Panc1 (cell line): ENCODE results near the gene VEGFA.

Source experiments
- CTCF ChIP-seq: fragments of 450-650 bp; IDR thresholded peaks from 2 replicates; pipeline ENCODE4 v1.5.1; 2017; ENCODE audit warnings: mild to moderate bottlenecking
- REST ChIP-seq, 2 experiments: IDR thresholded peaks; 2 replicates each; pipeline ENCODE4 v1.6.1; 2011 to 2012; ENCODE audit warnings: low read depth in 2 of 2, control low read depth in 1 of 2, low read length in 1 of 2, mild to moderate bottlenecking in 1 of 2, moderate library complexity in 1 of 2; ENCODE audit not compliant: insufficient read depth in 1 of 2
- SIN3A ChIP-seq: IDR thresholded peaks from 2 replicates; pipeline ENCODE4 v1.6.1; 2012; ENCODE audit warnings: low read depth, mild to moderate bottlenecking, low read length, moderate library complexity, borderline replicate concordance; ENCODE audit not compliant: insufficient read depth
- TCF7L2 ChIP-seq: IDR thresholded peaks from 2 replicates; pipeline ENCODE4 v1.6.1; 2011; ENCODE audit warnings: mild to moderate bottlenecking, low read depth, low read length, inconsistent platforms

- no peak for TF ChIP-seq CTCF
- TF ChIP-seq SIN3A, result no peak
- no peak for TF ChIP-seq REST (IDR thresholded peaks at IDR 0.05; ENCODE audit: insufficient read depth in 1 of 2, low read depth in 2 of 2, low read length in 1 of 2)
- TF ChIP-seq TCF7L2, result no peak
These were observed 10.2 kb upstream of the VEGFA start for GRCh38 chr6:43759907-43760206.
